Suprapubic skin (tissue), 4 donors: ENCODE measurements around the gene KCTD19.

Experiments used
- POLR2A ChIP-seq, 2 donors: fragments of 450-650 bp; IDR thresholded peaks; one replicate each; pipeline ENCODE4 v1.6.1; 2017; ENCODE audit warnings: antibody characterized with exemption in 2 of 2, mild to moderate bottlenecking in 2 of 2, moderate library complexity in 2 of 2
- POLR2AphosphoS5 ChIP-seq, 3 donors: sonication (generic); formaldehyde crosslinking; IDR thresholded peaks; one replicate each; pipeline ENCODE4 v1.6.1; 2017; ENCODE audit warnings: antibody characterized with exemption in 3 of 3
- TF ChIP-seq, protein P1 (sequence below), 2 donors: fragments of 200-600 bp in 1 of 2; fragments of 450-650 bp in 1 of 2; sonication (generic) in 1 of 2; IDR thresholded peaks; one replicate each; pipeline ENCODE4 v1.5.1; 2016 to 2019; ENCODE audit warnings: antibody characterized with exemption in 2 of 2, mild to moderate bottlenecking in 1 of 2, moderate library complexity in 1 of 2

DNA sequence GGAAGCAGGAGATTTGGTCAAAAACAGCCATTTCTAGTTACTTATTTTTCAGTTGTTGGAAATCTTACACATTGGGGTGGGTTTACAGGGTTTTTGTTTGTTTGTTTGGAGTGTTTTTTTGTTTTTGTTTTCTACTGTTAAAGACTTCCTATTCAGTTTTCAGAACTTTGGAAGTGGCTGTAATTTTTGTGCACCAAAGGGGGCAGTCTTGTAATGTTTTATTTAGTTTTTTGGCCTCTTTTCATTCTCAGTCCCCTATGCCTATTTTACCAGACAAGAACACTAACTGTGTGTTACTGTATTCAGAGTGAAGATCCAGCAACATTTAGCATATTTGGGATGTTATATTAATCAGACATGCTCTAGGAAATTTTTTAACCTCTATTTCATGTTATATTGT, 46.1 kb upstream of the KCTD19 start:
- TF ChIP-seq, protein P1, sequence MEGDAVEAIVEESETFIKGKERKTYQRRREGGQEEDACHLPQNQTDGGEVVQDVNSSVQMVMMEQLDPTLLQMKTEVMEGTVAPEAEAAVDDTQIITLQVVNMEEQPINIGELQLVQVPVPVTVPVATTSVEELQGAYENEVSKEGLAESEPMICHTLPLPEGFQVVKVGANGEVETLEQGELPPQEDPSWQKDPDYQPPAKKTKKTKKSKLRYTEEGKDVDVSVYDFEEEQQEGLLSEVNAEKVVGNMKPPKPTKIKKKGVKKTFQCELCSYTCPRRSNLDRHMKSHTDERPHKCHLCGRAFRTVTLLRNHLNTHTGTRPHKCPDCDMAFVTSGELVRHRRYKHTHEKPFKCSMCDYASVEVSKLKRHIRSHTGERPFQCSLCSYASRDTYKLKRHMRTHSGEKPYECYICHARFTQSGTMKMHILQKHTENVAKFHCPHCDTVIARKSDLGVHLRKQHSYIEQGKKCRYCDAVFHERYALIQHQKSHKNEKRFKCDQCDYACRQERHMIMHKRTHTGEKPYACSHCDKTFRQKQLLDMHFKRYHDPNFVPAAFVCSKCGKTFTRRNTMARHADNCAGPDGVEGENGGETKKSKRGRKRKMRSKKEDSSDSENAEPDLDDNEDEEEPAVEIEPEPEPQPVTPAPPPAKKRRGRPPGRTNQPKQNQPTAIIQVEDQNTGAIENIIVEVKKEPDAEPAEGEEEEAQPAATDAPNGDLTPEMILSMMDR (IDR thresholded peaks at IDR 0.05), result peak; percentile 21 to 32
- TF ChIP-seq POLR2AphosphoS5 (IDR thresholded peaks at IDR 0.05), result no peak
- no peak for TF ChIP-seq POLR2A (IDR thresholded peaks at IDR 0.05)
